GM18519 (cell line): ENCODE data around the gene PGLYRP3.
"Not testable (repeated sequence)": the region's sequence is repeated elsewhere in the genome, so short reads cannot be mapped to it uniquely, and the experiment has no call there.

Experiments used
- ATAC-seq: cut with Tn5 transposase; IDR thresholded peaks from one replicate; pipeline ENCODE4 v1.9.1; 2021; ENCODE audit warnings: mild to moderate bottlenecking, moderate library complexity; ENCODE audit not compliant: unreplicated experiment, low FRiP score

PGLYRP3 gene

GRCh38 chr1:153316013-153316412 is 3.3 kb upstream of the PGLYRP3 start:
- ATAC-seq = not testable (repeated sequence)

- ATAC-seq = not testable (repeated sequence)
Observed at GRCh38 chr1:153314388-153314787, 1.6 kb upstream of the PGLYRP3 start.

- ATAC-seq = no peak
Observed at GRCh38 chr1:153313288-153313687, 536 bp upstream of the PGLYRP3 start.

GRCh38 chr1:153310526-153310925 is 2.2 kb downstream of the PGLYRP3 start:
- ATAC-seq = no peak

- ATAC-seq = no peak
Observed at GRCh38 chr1:153309441-153309840, 3.3 kb downstream of the PGLYRP3 start.

- ATAC-seq = no peak
Observed at GRCh38 chr1:153308540-153308939, 4.2 kb downstream of the PGLYRP3 start.

GRCh38 chr1:153307221-153307600 is 5.5 kb downstream of the PGLYRP3 start:
- no peak for ATAC-seq

- no peak for ATAC-seq
Observed at GRCh38 chr1:153306303-153307220, 6.2 kb downstream of the PGLYRP3 start.

GRCh38 chr1:153305682-153306081 is 7.1 kb downstream of the PGLYRP3 start:
- no peak for ATAC-seq

GRCh38 chr1:153302308-153302707 is 10.4 kb downstream of the PGLYRP3 start:
- no peak for ATAC-seq

- ATAC-seq = no peak
Observed at GRCh38 chr1:153293851-153294250, 18.9 kb downstream of the PGLYRP3 start.

- ATAC-seq = no peak
Observed at GRCh38 chr1:153293480-153293775, 19.3 kb downstream of the PGLYRP3 start.

- no peak for ATAC-seq
Observed at GRCh38 chr1:153292740-153293479, 19.8 kb downstream of the PGLYRP3 start.

- ATAC-seq = no peak
Observed at GRCh38 chr1:153292185-153292584, 20.6 kb downstream of the PGLYRP3 start.

GRCh38 chr1:153291514-153291913 is 21.2 kb downstream of the PGLYRP3 start:
- no peak for ATAC-seq

- no peak for ATAC-seq
Observed at GRCh38 chr1:153288634-153289275, 24.0 kb downstream of the PGLYRP3 start.

GRCh38 chr1:153277852-153278251 is 34.9 kb downstream of the PGLYRP3 start:
- no peak for ATAC-seq

- no peak for ATAC-seq
Observed at GRCh38 chr1:153272186-153272585, 40.6 kb downstream of the PGLYRP3 start.

GRCh38 chr1:153271711-153272110 is 41.0 kb downstream of the PGLYRP3 start:
- no peak for ATAC-seq

- ATAC-seq = no peak
Observed at GRCh38 chr1:153265457-153265856, 47.3 kb downstream of the PGLYRP3 start.

- no peak for ATAC-seq
Observed at GRCh38 chr1:153262462-153263157, 50.1 kb downstream of the PGLYRP3 start.
